ENCODE results near the gene SLC2A11. TPM values are rescaled to one million over a fixed set of nuclear protein-coding genes. Genes with fewer than 3 reads are reported as not detected.

SLC2A11 gene
- total RNA-seq, result 1 to 10 TPM; 7.6 to 7.7 TPM

- Mint-ChIP-seq H3K36me3 (ENCODE audit: low read depth) (no peaks in the 10 kb centered on the region), H3K27me3 (no peaks in the 10 kb centered on the region), H3K4me1 (peaks cover 15% of the 10 kb centered on the region), H3K27ac (peak within 1 kb of the TSS; percentile 72), H3K9me3 (ENCODE audit: low read depth) (no peaks in the 10 kb centered on the region), H3K4me3 (peak within 1 kb of the TSS; percentile 80)
- intact Hi-C loops (cut with DNase I, micrococcal nuclease), result loop anchor here (5.0 kb wide), 3 partner anchors 34 to 699 kb away; partner anchors contain the start of genes MIF (in 2 of the 2), GUCD1 (in 1 of the 2) and SNRPD3 (in 1 of the 2)
- ATAC-seq (peak; percentile 97), DNase-seq (peak; percentile 97)
- CTCF ChIA-PET, result interaction anchor here (0.6 to 3.4 kb wide), 20 partner anchors 7 to 385 kb away, joined by 3 to 28 read pairs (median 4); partner anchors contain the start of genes C22orf15, DERL3, DRICH1 and MIF
- POLR2A ChIA-PET, result interaction anchor here (0.6 to 1.8 kb wide), 6 partner anchors 8 to 107 kb away, joined by 3 to 12 read pairs (median 4); partner anchors contain the start of genes DERL3, MIF, SMARCB1 and ZNF70
These were observed at the start of gene SLC2A11 for GRCh38 chr22:23857606-23858483. Gene SLC2A11 (plus strand): TSS chr22:23857875. CDS start chr22:23858000, 125 bp downstream.

- no peak overlapping the region for H3K27ac Mint-ChIP-seq
- peaks cover 28% of the 10 kb centered on the region for H3K36me3 Mint-ChIP-seq (ENCODE audit: low read depth)
- POLR2A ChIA-PET, result no interaction called here
These were observed 45.3 kb upstream of the SLC2A11 start for GRCh38 chr22:23812378-23812777.

GRCh38 chr22:23815541-23816155 is 42.0 kb upstream of the SLC2A11 start:
- Mint-ChIP-seq H3K27me3 (no peaks in the 10 kb centered on the region), H3K9me3 (ENCODE audit: low read depth) (no peaks in the 10 kb centered on the region), H3K27ac (no peak overlapping the region), H3K4me3 (no peak overlapping the region), H3K36me3 (ENCODE audit: low read depth) (peaks cover 38% of the 10 kb centered on the region), H3K4me1 (peaks cover 2% of the 10 kb centered on the region)
- ChIA-PET POLR2A (interaction anchor here (0.6 kb wide), 1 partner anchor 13 kb away, joined by 3 read pairs; no protein-coding TSS in a partner anchor), CTCF (no interaction called here)
- DNase-seq (no peak), ATAC-seq (no peak)
- intact Hi-C loops (cut with DNase I, micrococcal nuclease), result no loop called here

More at GRCh38 chr22:23812378-23812777, 45.3 kb upstream of the SLC2A11 start:
- CTCF ChIA-PET, result interaction anchor here (1.0 to 1.3 kb wide), 2 partner anchors 11 to 37 kb away, joined by 3 read pairs; no protein-coding TSS in a partner anchor
- H3K4me1 Mint-ChIP-seq, result no peaks in the 10 kb centered on the region
- H3K27me3 Mint-ChIP-seq, result no peaks in the 10 kb centered on the region
- intact Hi-C loops (cut with DNase I, micrococcal nuclease), result no loop called here
- DNase-seq (no peak), ATAC-seq (no peak)
- no peaks in the 10 kb centered on the region for H3K9me3 Mint-ChIP-seq (ENCODE audit: low read depth)
- H3K4me3 Mint-ChIP-seq, result no peak overlapping the region

GRCh38 chr22:23816156-23816976 is 41.3 kb upstream of the SLC2A11 start:
- ATAC-seq (no peak), DNase-seq (no peak)
- H3K9me3 Mint-ChIP-seq (ENCODE audit: low read depth), result no peaks in the 10 kb centered on the region
- H3K27ac Mint-ChIP-seq, result no peak overlapping the region
- intact Hi-C loops (cut with DNase I, micrococcal nuclease), result no loop called here
- no peaks in the 10 kb centered on the region for H3K27me3 Mint-ChIP-seq
- H3K4me3 Mint-ChIP-seq, result no peak overlapping the region
- peaks cover 2% of the 10 kb centered on the region for H3K4me1 Mint-ChIP-seq
- ChIA-PET POLR2A (no interaction called here), CTCF (no interaction called here)
- peaks cover 36% of the 10 kb centered on the region for H3K36me3 Mint-ChIP-seq (ENCODE audit: low read depth)

GRCh38 chr22:23817146-23817545 is 40.5 kb upstream of the SLC2A11 start:
- ATAC-seq (no peak), DNase-seq (no peak)
- ChIA-PET CTCF (no interaction called here), POLR2A (no interaction called here)
- Mint-ChIP-seq H3K27me3 (no peaks in the 10 kb centered on the region), H3K9me3 (ENCODE audit: low read depth) (no peaks in the 10 kb centered on the region), H3K4me3 (no peak overlapping the region), H3K36me3 (ENCODE audit: low read depth) (peaks cover 38% of the 10 kb centered on the region), H3K4me1 (peaks cover 2% of the 10 kb centered on the region), H3K27ac (no peak overlapping the region)
- intact Hi-C loops (cut with DNase I, micrococcal nuclease), result no loop called here

- H3K9me3 Mint-ChIP-seq (ENCODE audit: low read depth), result no peaks in the 10 kb centered on the region
- H3K4me3 Mint-ChIP-seq, result no peak overlapping the region
- no peaks in the 10 kb centered on the region for H3K27me3 Mint-ChIP-seq
- intact Hi-C loops (cut with DNase I, micrococcal nuclease), result no loop called here
- H3K36me3 Mint-ChIP-seq (ENCODE audit: low read depth), result peaks cover 47% of the 10 kb centered on the region
- ChIA-PET POLR2A (no interaction called here), CTCF (no interaction called here)
- DNase-seq, result no peak
- ATAC-seq, result no peak
- H3K27ac Mint-ChIP-seq, result no peak overlapping the region
- peaks cover 2% of the 10 kb centered on the region for H3K4me1 Mint-ChIP-seq
These were observed 39.1 kb upstream of the SLC2A11 start for GRCh38 chr22:23818541-23818940.

- intact Hi-C loops (cut with DNase I, micrococcal nuclease), result no loop called here
- ChIA-PET POLR2A (no interaction called here), CTCF (no interaction called here)
- H3K27ac Mint-ChIP-seq, result peak overlapping the region; percentile 21
- ATAC-seq (peak; percentile 64), DNase-seq (peak; percentile 21)
- no peaks in the 10 kb centered on the region for H3K27me3 Mint-ChIP-seq
- H3K4me1 Mint-ChIP-seq, result peaks cover 2% of the 10 kb centered on the region
- peaks cover 56% of the 10 kb centered on the region for H3K36me3 Mint-ChIP-seq (ENCODE audit: low read depth)
- no peak overlapping the region for H3K4me3 Mint-ChIP-seq
- H3K9me3 Mint-ChIP-seq (ENCODE audit: low read depth), result no peaks in the 10 kb centered on the region
These were observed 36.9 kb upstream of the SLC2A11 start for GRCh38 chr22:23820748-23821211.

GRCh38 chr22:23822101-23822671 is 35.5 kb upstream of the SLC2A11 start:
- POLR2A ChIA-PET, result no interaction called here
- H3K27ac Mint-ChIP-seq, result no peak overlapping the region
- H3K4me3 Mint-ChIP-seq, result no peak overlapping the region

GRCh38 chr22:23823331-23823791 is 34.3 kb upstream of the SLC2A11 start:
- Mint-ChIP-seq H3K4me1 (peaks cover 2% of the 10 kb centered on the region), H3K36me3 (ENCODE audit: low read depth) (peaks cover 46% of the 10 kb centered on the region), H3K27me3 (no peaks in the 10 kb centered on the region), H3K27ac (no peak overlapping the region), H3K9me3 (ENCODE audit: low read depth) (no peaks in the 10 kb centered on the region), H3K4me3 (no peak overlapping the region)
- POLR2A ChIA-PET, result no interaction called here
- CTCF ChIA-PET, result interaction anchor here (0.6 kb wide), 1 partner anchor 1048 kb away, joined by 3 read pairs; no protein-coding TSS in a partner anchor
- DNase-seq (no peak), ATAC-seq (no peak)
- intact Hi-C loops (cut with DNase I, micrococcal nuclease), result no loop called here

More at GRCh38 chr22:23822101-23822671, 35.5 kb upstream of the SLC2A11 start:
- CTCF ChIA-PET, result interaction anchor here (0.6 kb wide), 2 partner anchors 418 to 524 kb away, joined by 3 read pairs; no protein-coding TSS in a partner anchor
- H3K4me1 Mint-ChIP-seq, result peaks cover 2% of the 10 kb centered on the region
- DNase-seq (no peak), ATAC-seq (no peak)
- intact Hi-C loops (cut with DNase I, micrococcal nuclease), result no loop called here
- H3K9me3 Mint-ChIP-seq (ENCODE audit: low read depth), result no peaks in the 10 kb centered on the region
- H3K27me3 Mint-ChIP-seq, result no peaks in the 10 kb centered on the region
- H3K36me3 Mint-ChIP-seq (ENCODE audit: low read depth), result peaks cover 49% of the 10 kb centered on the region

- Mint-ChIP-seq H3K4me3 (no peak overlapping the region), H3K27ac (no peak overlapping the region), H3K27me3 (no peaks in the 10 kb centered on the region), H3K4me1 (peaks cover 2% of the 10 kb centered on the region), H3K36me3 (ENCODE audit: low read depth) (peaks cover 40% of the 10 kb centered on the region), H3K9me3 (ENCODE audit: low read depth) (no peaks in the 10 kb centered on the region)
- DNase-seq (no peak), ATAC-seq (no peak)
- intact Hi-C loops (cut with DNase I, micrococcal nuclease), result no loop called here
- CTCF ChIA-PET, result interaction anchor here (0.5 to 0.6 kb wide), 2 partner anchors 13 to 86 kb away, joined by 3 read pairs; no protein-coding TSS in a partner anchor
- POLR2A ChIA-PET, result no interaction called here
These were observed 33.0 kb upstream of the SLC2A11 start for GRCh38 chr22:23824476-23825245.

Measured in activated CD4-positive, alpha-beta T cell treated with anti-CD3 and anti-CD28 coated beads for 36 hours (primary cell).